Naive B cell (primary cell): ENCODE measurements around the gene ECE1. TPM values are rescaled to one million over a fixed set of nuclear protein-coding genes. Genes with fewer than 3 reads are reported as not detected.
A peak's percentile ranks its signal among the peaks of the same experiment; 100 is the strongest.

ENCODE experiments used
- ATAC-seq, 2 donors: fragments of 150-1000 bp; cut with Tn5 transposase; 2 replicates each; pipeline ENCODE4 v1.10.0; 2021; ENCODE audit warnings: low read depth in 2 of 2, mild to moderate bottlenecking in 2 of 2, moderate library complexity in 2 of 2
- DNase-seq: peaks from one replicate; pipeline ENCODE4 v3.0.0; 2022
- H3K27ac Mint-ChIP-seq, 6 donors: one replicate each; pipeline ENCODE4 v1.8.0; 2020 to 2022; ENCODE audit warnings: mild to moderate bottlenecking in 6 of 6, mixed read lengths in 6 of 6, moderate library complexity in 5 of 6, inconsistent platforms in 2 of 6
- H3K27me3 Mint-ChIP-seq, 3 donors: one replicate each; pipeline ENCODE4 v1.8.0; 2021 to 2022; ENCODE audit warnings: mixed read lengths in 3 of 3, mild to moderate bottlenecking in 1 of 3
- H3K36me3 Mint-ChIP-seq, 2 donors: one replicate each; pipeline ENCODE4 v1.8.0; 2020 to 2022; ENCODE audit warnings: mixed read lengths in 2 of 2, inconsistent platforms in 1 of 2, mild to moderate bottlenecking in 1 of 2
- H3K4me1 Mint-ChIP-seq, 3 donors: one replicate each; pipeline ENCODE4 v1.8.0; 2020 to 2022; ENCODE audit warnings: mixed read lengths in 3 of 3, inconsistent platforms in 1 of 3, mild to moderate bottlenecking in 1 of 3, moderate library complexity in 1 of 3
- H3K4me3 Mint-ChIP-seq, 8 donors: one replicate each; pipeline ENCODE4 v1.8.0; 2020 to 2022; ENCODE audit warnings: mild to moderate bottlenecking in 8 of 8, mixed read lengths in 8 of 8, moderate library complexity in 8 of 8, inconsistent platforms in 2 of 8
- H3K9me3 Mint-ChIP-seq, 7 donors: one replicate each; pipeline ENCODE4 v1.8.0; 2020 to 2022; ENCODE audit warnings: mixed read lengths in 7 of 7, mild to moderate bottlenecking in 5 of 7, inconsistent platforms in 2 of 7, moderate library complexity in 1 of 7
- polyA plus RNA-seq, 6 donors: library from polyadenylated mRNA; unstranded; fragments of 300-500 nt; fragmentation: Illumina TruSeq; gene quantifications; one replicate each; pipeline ENCODE4 v1.2.3, GENCODE V29; 2021; ENCODE audit warnings: low read depth in 6 of 6

The ECE1 gene
- polyA plus RNA-seq, 6 donors from 2014 or later: 6.9 to 44.5 (median 20.8) TPM

- no peak for ATAC-seq
- peaks cover 13 to 21% of the 10 kb centered on the region in 2 donors for H3K36me3 Mint-ChIP-seq
These were observed 26.5 kb downstream of the ECE1 start for GRCh38 chr1:21263653-21264225.

GRCh38 chr1:21263052-21263429 lies 27.2 kb downstream of the ECE1 start:
- Mint-ChIP-seq H3K9me3 (no peaks in the 10 kb centered on the region), H3K4me3 (no peak overlapping the region), H3K36me3 (peaks cover 13 to 21% of the 10 kb centered on the region in 2 donors), H3K4me1 (peaks cover 11 to 34% (median 22%) of the 10 kb centered on the region in 3 donors), H3K27ac (peak overlapping the region in 2 of 6 donors; percentile 42 to 69), H3K27me3 (no peaks in the 10 kb centered on the region)
- no peak for ATAC-seq
- no peak for DNase-seq

More at GRCh38 chr1:21263653-21264225, 26.5 kb downstream of the ECE1 start:
- H3K9me3 Mint-ChIP-seq: no peaks in the 10 kb centered on the region
- no peaks in the 10 kb centered on the region for H3K27me3 Mint-ChIP-seq
- H3K4me1 Mint-ChIP-seq: peaks cover 11 to 34% (median 20%) of the 10 kb centered on the region in 3 donors
- H3K4me3 Mint-ChIP-seq: no peak overlapping the region
- no peak for DNase-seq
- H3K27ac Mint-ChIP-seq: peak overlapping the region in 3 of 6 donors; percentile 26 to 80 (median 30)

GRCh38 chr1:21262293-21263051 lies 27.8 kb downstream of the ECE1 start:
- H3K36me3 Mint-ChIP-seq: peaks cover 13 to 20% of the 10 kb centered on the region in 2 donors
- DNase-seq (no peak), ATAC-seq (no peak)
- H3K4me1 Mint-ChIP-seq: peaks cover 11 to 34% (median 26%) of the 10 kb centered on the region in 3 donors
- H3K9me3 Mint-ChIP-seq: no peaks in the 10 kb centered on the region
- H3K27ac Mint-ChIP-seq: peak overlapping the region in 5 of 6 donors; percentile 42 to 82 (median 69)
- H3K4me3 Mint-ChIP-seq: peak overlapping the region in 1 of 8 donors; percentile 20
- H3K27me3 Mint-ChIP-seq: no peaks in the 10 kb centered on the region

GRCh38 chr1:21261551-21262292 lies 28.5 kb downstream of the ECE1 start:
- Mint-ChIP-seq H3K4me1 (peaks cover 11 to 28% (median 24%) of the 10 kb centered on the region in 3 donors), H3K27ac (peak overlapping the region in 4 of 6 donors; percentile 53 to 82 (median 64)), H3K36me3 (peaks cover 12 to 18% of the 10 kb centered on the region in 2 donors), H3K27me3 (no peaks in the 10 kb centered on the region), H3K9me3 (no peaks in the 10 kb centered on the region), H3K4me3 (peak overlapping the region in 3 of 8 donors; percentile 20 to 61 (median 30))
- ATAC-seq: no peak
- DNase-seq: no peak

- peaks cover 14 to 22% of the 10 kb centered on the region in 2 donors for H3K36me3 Mint-ChIP-seq
- DNase-seq: no peak
- no peak overlapping the region for H3K4me3 Mint-ChIP-seq
- no peaks in the 10 kb centered on the region for H3K27me3 Mint-ChIP-seq
- no peak for ATAC-seq
- peaks cover 11 to 29% (median 26%) of the 10 kb centered on the region in 3 donors for H3K4me1 Mint-ChIP-seq
- no peaks in the 10 kb centered on the region for H3K9me3 Mint-ChIP-seq
- peak overlapping the region in 4 of 6 donors; percentile 36 to 97 (median 62) for H3K27ac Mint-ChIP-seq
These were observed 29.7 kb downstream of the ECE1 start for GRCh38 chr1:21260405-21261125.

- Mint-ChIP-seq H3K4me1 (peaks cover 22 to 35% (median 31%) of the 10 kb centered on the region in 3 donors), H3K27ac (peak overlapping the region in 2 of 6 donors; percentile 16 to 60), H3K36me3 (peaks cover 14 to 22% of the 10 kb centered on the region in 2 donors), H3K27me3 (no peaks in the 10 kb centered on the region), H3K9me3 (no peaks in the 10 kb centered on the region), H3K4me3 (no peak overlapping the region)
- DNase-seq (no peak), ATAC-seq (no peak)
These were observed 30.8 kb downstream of the ECE1 start for GRCh38 chr1:21259316-21260076.

GRCh38 chr1:21258331-21259134 lies 31.7 kb downstream of the ECE1 start:
- Mint-ChIP-seq H3K36me3 (peaks cover 14 to 22% of the 10 kb centered on the region in 2 donors), H3K9me3 (no peaks in the 10 kb centered on the region), H3K4me3 (no peak overlapping the region), H3K27me3 (no peaks in the 10 kb centered on the region), H3K27ac (peak overlapping the region in 3 of 6 donors; percentile 35 to 88 (median 40)), H3K4me1 (peaks cover 29 to 41% (median 33%) of the 10 kb centered on the region in 3 donors)
- DNase-seq (no peak), ATAC-seq (no peak)

GRCh38 chr1:21257431-21258135 lies 32.7 kb downstream of the ECE1 start:
- Mint-ChIP-seq H3K4me1 (peaks cover 29 to 36% (median 33%) of the 10 kb centered on the region in 3 donors), H3K4me3 (no peak overlapping the region)

GRCh38 chr1:21256776-21257175 lies 33.5 kb downstream of the ECE1 start:
- no peak for DNase-seq
- Mint-ChIP-seq H3K36me3 (peaks cover 14 to 30% of the 10 kb centered on the region in 2 donors), H3K4me3 (no peak overlapping the region), H3K4me1 (peaks cover 27 to 29% (median 29%) of the 10 kb centered on the region in 3 donors), H3K9me3 (no peaks in the 10 kb centered on the region), H3K27ac (peak overlapping the region in 3 of 6 donors; percentile 35 to 61 (median 47)), H3K27me3 (no peaks in the 10 kb centered on the region)
- ATAC-seq: no peak

More at GRCh38 chr1:21257431-21258135, 32.7 kb downstream of the ECE1 start:
- H3K36me3 Mint-ChIP-seq: peaks cover 14 to 22% of the 10 kb centered on the region in 2 donors
- H3K27ac Mint-ChIP-seq: peak overlapping the region in 4 of 6 donors; percentile 7 to 88 (median 28)
- no peaks in the 10 kb centered on the region for H3K9me3 Mint-ChIP-seq
- no peak for ATAC-seq
- DNase-seq: no peak
- H3K27me3 Mint-ChIP-seq: no peaks in the 10 kb centered on the region

- H3K4me1 Mint-ChIP-seq: peaks cover 21% of the 10 kb centered on the region in 3 donors
- H3K27me3 Mint-ChIP-seq: no peaks in the 10 kb centered on the region
- peaks cover 10 to 25% of the 10 kb centered on the region in 2 donors for H3K36me3 Mint-ChIP-seq
- no peak for DNase-seq
- no peak overlapping the region for H3K27ac Mint-ChIP-seq
- H3K9me3 Mint-ChIP-seq: no peaks in the 10 kb centered on the region
- no peak for ATAC-seq
- H3K4me3 Mint-ChIP-seq: no peak overlapping the region
These were observed 34.3 kb downstream of the ECE1 start for GRCh38 chr1:21255943-21256320.

GRCh38 chr1:21255284-21255942 lies 34.9 kb downstream of the ECE1 start:
- H3K36me3 Mint-ChIP-seq: peaks cover 6 to 22% of the 10 kb centered on the region in 2 donors
- ATAC-seq (peak; percentile 81 to 85), DNase-seq (peak; percentile 74)
- peak overlapping the region in 4 of 6 donors; percentile 30 to 87 (median 76) for H3K27ac Mint-ChIP-seq
- peaks cover 17 to 21% (median 20%) of the 10 kb centered on the region in 3 donors for H3K4me1 Mint-ChIP-seq
- peak overlapping the region in 1 of 8 donors; percentile 57 for H3K4me3 Mint-ChIP-seq
- H3K27me3 Mint-ChIP-seq: no peaks in the 10 kb centered on the region
- no peaks in the 10 kb centered on the region for H3K9me3 Mint-ChIP-seq
